Measurements from ENCODE around the gene FUT7. TPM values are rescaled to one million over a fixed set of nuclear protein-coding genes. Genes with fewer than 3 reads are reported as not detected.
A peak's percentile ranks its signal among the peaks of the same experiment; 100 is the strongest.

The FUT7 gene
- total and polyA plus RNA-seq, 2 donors from 2014 or later: 0.60 TPM; not detected in 1

DNA sequence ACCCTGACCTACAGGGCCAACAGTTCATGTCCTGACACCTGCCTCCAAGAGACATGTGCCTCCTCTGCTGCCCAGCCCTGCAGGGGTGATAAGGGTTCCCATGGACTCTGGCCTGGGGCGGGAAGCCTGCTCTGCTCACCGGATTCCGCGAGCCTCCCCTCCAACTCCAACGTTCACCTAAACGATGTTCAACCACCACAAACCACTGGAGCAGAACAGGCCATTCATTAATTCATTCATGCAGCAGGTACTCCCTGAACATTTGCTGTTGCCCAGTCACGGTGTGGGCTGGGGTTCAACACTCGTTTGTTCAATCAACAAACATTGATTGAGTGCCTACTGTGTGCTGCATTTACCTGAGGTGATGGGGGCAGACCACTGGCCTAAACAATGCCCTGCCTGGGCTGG lies 42.1 kb upstream of the FUT7 start:
- Histone ChIP-seq H3K4me3 (ENCODE audit: low read length in 3 of 3) (no peak overlapping the region), H3K27ac (ENCODE audit: low read depth in 2 of 2, low read length in 2 of 2) (no peak overlapping the region), H3K9me3 (ENCODE audit: control insufficient read depth in 2 of 3, insufficient read depth in 1 of 3, low read length in 3 of 3) (no peaks in the 10 kb centered on the region), H3K9ac (ENCODE audit: low read length in 3 of 3) (no peak overlapping the region), H3K36me3 (ENCODE audit: control insufficient read depth in 2 of 3, insufficient read depth in 3 of 3, low read length in 3 of 3) (no peaks in the 10 kb centered on the region), H3K27me3 (ENCODE audit: control insufficient read depth, insufficient read depth, low read length) (no peaks in the 10 kb centered on the region), H3K4me1 (ENCODE audit: control insufficient read depth in 2 of 3, insufficient read depth in 2 of 3, low read depth in 1 of 3, low read length in 3 of 3) (peaks cover 0 to 16% (median 4%) of the 10 kb centered on the region in 3 donors)
- intact Hi-C loops (cut with DNase I): no loop called here
- TF ChIP-seq, protein P1, sequence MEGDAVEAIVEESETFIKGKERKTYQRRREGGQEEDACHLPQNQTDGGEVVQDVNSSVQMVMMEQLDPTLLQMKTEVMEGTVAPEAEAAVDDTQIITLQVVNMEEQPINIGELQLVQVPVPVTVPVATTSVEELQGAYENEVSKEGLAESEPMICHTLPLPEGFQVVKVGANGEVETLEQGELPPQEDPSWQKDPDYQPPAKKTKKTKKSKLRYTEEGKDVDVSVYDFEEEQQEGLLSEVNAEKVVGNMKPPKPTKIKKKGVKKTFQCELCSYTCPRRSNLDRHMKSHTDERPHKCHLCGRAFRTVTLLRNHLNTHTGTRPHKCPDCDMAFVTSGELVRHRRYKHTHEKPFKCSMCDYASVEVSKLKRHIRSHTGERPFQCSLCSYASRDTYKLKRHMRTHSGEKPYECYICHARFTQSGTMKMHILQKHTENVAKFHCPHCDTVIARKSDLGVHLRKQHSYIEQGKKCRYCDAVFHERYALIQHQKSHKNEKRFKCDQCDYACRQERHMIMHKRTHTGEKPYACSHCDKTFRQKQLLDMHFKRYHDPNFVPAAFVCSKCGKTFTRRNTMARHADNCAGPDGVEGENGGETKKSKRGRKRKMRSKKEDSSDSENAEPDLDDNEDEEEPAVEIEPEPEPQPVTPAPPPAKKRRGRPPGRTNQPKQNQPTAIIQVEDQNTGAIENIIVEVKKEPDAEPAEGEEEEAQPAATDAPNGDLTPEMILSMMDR (IDR thresholded peaks at IDR 0.05; ENCODE audit: borderline replicate concordance, extremely low read depth, insufficient read depth): no peak
- peak in 1 of 5 donors; percentile 38 for DNase-seq
- FAIRE-seq: no peak

DNA sequence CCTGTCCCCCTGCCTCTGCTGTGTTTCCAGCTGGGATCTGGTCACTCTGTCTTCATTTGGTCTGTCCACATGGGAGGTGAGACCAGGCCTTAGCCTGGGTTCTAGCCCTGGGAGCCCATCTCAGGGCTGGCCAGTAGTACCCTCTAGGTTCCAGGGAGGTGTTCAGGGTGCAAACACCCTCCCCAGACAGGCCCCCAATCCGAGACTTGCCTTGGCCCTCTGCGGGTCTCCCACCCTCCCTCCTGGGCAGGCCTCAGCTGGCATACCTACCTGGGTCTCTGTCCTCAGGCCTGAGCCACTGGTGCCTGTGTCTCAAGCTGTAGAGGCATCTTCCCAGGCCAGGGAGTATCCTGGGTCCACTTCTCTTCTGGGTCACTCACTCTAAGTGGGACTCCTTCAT lies 39.4 kb upstream of the FUT7 start:
- Histone ChIP-seq H3K9ac (ENCODE audit: low read length in 3 of 3) (peak overlapping the region in 1 of 3 donors; percentile 56), H3K4me3 (ENCODE audit: low read length in 3 of 3) (peak overlapping the region in 1 of 3 donors; percentile 31), H3K27me3 (ENCODE audit: control insufficient read depth, insufficient read depth, low read length) (no peaks in the 10 kb centered on the region), H3K4me1 (ENCODE audit: control insufficient read depth in 2 of 3, insufficient read depth in 2 of 3, low read depth in 1 of 3, low read length in 3 of 3) (peaks cover 0 to 10% (median 4%) of the 10 kb centered on the region in 3 donors), H3K36me3 (ENCODE audit: control insufficient read depth in 2 of 3, insufficient read depth in 3 of 3, low read length in 3 of 3) (no peaks in the 10 kb centered on the region), H3K9me3 (ENCODE audit: control insufficient read depth in 2 of 3, insufficient read depth in 1 of 3, low read length in 3 of 3) (no peaks in the 10 kb centered on the region), H3K27ac (ENCODE audit: low read depth in 2 of 2, low read length in 2 of 2) (peak overlapping the region; percentile 51 to 78)
- DNase-seq (peak in 1 of 5 donors; percentile 69), FAIRE-seq (no peak)
- TF ChIP-seq, protein P1 (IDR thresholded peaks at IDR 0.05; ENCODE audit: borderline replicate concordance, extremely low read depth, insufficient read depth): no peak
- intact Hi-C loops (cut with DNase I): no loop called here

GRCh38 chr9:137070906-137071275 lies 39.0 kb upstream of the FUT7 start:
- TF ChIP-seq, protein P1 (IDR thresholded peaks at IDR 0.05; ENCODE audit: borderline replicate concordance, extremely low read depth, insufficient read depth): no peak
- DNase-seq (peak in 1 of 5 donors; percentile 92), FAIRE-seq (no peak)
- intact Hi-C loops (cut with DNase I): no loop called here
- no peaks in the 10 kb centered on the region for H3K9me3 ChIP-seq (ENCODE audit: control insufficient read depth in 2 of 3, insufficient read depth in 1 of 3, low read length in 3 of 3)
- H3K4me3 ChIP-seq (ENCODE audit: low read length in 3 of 3): peak overlapping the region in 1 of 3 donors; percentile 31
- no peaks in the 10 kb centered on the region for H3K27me3 ChIP-seq (ENCODE audit: control insufficient read depth, insufficient read depth, low read length)
- peak overlapping the region; percentile 51 to 78 for H3K27ac ChIP-seq (ENCODE audit: low read depth in 2 of 2, low read length in 2 of 2)
- peak overlapping the region in 2 of 3 donors; percentile 19 to 56 for H3K9ac ChIP-seq (ENCODE audit: low read length in 3 of 3)
- peaks cover 0 to 10% (median 4%) of the 10 kb centered on the region in 3 donors for H3K4me1 ChIP-seq (ENCODE audit: control insufficient read depth in 2 of 3, insufficient read depth in 2 of 3, low read depth in 1 of 3, low read length in 3 of 3)
- H3K36me3 ChIP-seq (ENCODE audit: control insufficient read depth in 2 of 3, insufficient read depth in 3 of 3, low read length in 3 of 3): no peaks in the 10 kb centered on the region
